Measurements from ENCODE around the gene OR2A5.
"Not testable (repeated sequence)": the region's sequence is repeated elsewhere in the genome, so short reads cannot be mapped to it uniquely, and the experiment has no call there.

OR2A5 gene

DNA sequence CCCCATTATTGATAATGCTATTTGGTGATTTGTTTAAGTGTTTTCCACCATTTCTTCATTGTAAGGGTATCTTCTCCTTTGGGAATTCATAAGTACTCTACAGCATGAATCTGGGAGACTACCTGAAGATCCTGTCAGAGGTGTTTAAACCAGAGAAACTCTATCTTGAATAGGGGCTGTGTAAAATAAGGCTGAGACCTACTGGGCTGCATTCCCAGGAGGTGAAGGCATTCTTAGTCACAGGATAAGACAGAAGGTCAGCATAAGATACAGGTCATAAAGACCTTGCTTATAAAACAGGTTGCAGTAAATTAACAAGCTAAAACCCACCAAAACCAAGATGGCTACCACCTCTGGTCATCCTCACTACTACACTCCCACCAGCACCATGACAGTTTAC lies 13.4 kb upstream of the OR2A5 start:
- DNase-seq (ENCODE audit: low spot score), result no peak

DNA sequence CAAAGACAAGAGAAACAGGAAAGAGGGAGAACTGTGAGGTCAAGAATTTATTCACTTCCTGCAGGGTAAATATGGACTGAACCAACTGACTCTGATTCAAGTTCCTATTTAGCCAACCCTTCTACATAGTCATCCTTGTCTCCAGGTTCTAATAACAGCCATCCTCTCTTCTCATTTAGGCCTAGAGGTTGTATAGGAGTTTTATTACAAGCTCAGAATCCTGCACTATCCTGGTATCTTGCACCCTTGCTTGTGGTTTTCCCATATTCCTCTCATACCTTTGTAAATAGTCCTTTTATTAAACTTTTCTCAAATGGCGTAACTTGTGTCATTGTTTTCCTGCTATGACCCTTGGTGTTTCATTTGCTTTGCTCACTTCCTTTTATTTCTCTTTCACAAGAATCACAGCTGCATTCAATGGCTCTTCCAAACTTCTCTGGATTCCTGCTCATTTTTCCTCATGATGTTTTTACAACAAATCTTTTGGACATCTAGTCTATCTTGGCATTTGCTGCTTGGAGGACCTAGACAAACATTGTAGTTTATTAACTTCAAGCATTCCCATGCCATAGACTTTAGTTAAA lies 12.4 kb upstream of the OR2A5 start:
- no peak for DNase-seq (ENCODE audit: low spot score)

DNA sequence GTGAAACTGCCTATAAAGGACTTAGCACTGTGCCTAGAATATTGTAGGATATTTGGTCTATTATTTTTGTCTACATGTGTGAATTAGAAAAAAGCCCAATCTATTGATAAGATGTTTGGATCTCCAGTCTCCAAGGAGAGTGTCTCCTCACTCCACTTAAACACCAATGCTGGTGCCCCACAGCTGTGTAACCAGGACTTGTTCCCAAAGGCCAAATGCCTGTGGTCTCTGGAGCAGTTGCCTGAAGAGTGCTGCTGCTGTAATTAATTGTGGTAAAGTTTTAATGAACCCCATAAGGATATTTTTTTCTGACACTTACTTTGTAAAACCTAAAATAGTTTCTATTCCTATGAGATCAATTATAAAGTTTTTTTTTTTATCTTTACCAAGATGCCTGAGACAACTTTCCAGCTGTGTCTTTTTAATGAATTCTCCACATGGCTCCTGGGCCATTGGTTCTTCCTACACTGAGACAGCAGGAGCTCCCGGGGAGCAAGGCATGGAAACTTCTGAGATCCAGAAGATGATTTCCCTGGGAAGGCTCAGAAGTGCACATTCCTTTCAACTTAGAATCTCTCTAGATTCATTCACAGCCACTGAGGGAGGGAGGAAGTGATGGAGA lies 11.2 kb upstream of the OR2A5 start:
- DNase-seq (ENCODE audit: low spot score), result no peak

DNA sequence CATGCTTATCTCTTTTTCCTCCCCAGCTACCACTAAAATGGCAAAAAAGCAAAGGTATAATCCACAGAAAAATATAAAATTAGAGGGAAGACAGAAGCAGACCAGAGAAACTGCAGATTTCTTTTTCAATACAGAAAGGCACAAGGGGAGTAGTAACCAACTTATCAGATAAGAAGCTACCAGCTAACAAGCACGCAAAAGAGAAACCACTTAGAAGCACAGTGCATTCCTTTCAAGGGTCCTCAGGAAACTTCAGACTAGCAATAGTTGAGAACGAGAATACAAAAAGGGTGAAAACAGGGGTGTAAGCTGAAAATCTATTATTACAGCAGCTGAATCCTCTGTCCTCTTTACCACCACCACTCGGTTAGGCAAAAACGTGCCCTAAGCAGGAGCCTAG lies 9.9 kb upstream of the OR2A5 start:
- DNase-seq (ENCODE audit: low spot score), result no peak

DNA sequence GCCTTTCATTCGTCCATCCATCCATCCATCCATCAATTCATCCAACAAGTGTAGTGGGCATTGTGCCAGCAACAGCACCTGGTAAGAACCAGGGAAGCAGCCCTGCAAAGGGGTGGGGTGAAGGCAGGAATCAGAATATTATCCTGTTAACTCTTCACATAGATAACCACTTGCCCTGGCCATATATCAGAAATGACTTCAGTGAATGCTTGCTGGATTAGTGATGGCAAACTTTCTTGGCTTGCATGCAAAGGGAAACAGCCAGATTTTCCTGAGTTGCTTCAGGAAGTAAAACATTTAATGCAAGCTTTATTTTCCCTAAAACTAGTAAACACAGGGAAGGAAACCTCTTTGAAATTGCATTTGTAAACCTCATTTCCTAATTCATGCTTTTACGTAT lies 743 bp downstream of the OR2A5 start:
- DNase-seq (ENCODE audit: low spot score), result no peak

DNA sequence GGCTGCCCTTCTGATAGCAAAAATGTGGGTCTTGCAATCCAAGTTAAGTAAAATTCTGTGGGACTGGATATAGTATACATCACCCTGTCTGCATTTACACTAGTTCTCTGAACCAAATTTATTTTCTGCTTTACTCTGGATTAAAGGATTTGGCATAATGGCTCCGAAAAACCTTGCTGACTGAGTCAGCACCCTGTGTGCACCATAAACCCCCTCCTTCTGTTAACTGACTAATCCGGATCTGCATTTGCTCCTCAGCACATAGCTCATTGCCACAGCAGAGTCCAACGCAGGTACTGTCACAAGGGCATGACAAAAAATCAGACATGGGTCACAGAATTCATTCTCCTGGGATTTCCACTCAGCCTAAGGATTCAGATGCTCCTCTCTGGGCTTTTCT lies 1.3 kb downstream of the OR2A5 start:
- DNase-seq (ENCODE audit: low spot score), result no peak

DNA sequence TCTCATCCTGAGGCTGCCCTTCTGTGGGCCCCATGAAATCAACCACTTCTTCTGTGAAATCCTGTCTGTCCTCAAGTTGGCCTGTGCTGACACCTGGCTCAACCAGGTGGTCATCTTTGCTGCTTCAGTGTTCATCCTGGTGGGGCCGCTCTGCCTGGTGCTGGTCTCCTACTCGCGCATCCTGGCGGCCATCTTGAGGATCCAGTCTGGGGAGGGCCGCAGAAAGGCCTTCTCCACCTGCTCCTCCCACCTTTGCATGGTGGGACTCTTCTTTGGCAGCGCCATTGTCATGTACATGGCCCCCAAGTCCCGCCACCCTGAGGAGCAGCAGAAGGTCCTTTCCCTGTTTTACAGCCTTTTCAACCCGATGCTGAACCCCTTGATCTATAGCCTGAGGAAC lies 2.1 kb downstream of the OR2A5 start:
- not testable (repeated sequence) for DNase-seq (ENCODE audit: low spot score)

DNA sequence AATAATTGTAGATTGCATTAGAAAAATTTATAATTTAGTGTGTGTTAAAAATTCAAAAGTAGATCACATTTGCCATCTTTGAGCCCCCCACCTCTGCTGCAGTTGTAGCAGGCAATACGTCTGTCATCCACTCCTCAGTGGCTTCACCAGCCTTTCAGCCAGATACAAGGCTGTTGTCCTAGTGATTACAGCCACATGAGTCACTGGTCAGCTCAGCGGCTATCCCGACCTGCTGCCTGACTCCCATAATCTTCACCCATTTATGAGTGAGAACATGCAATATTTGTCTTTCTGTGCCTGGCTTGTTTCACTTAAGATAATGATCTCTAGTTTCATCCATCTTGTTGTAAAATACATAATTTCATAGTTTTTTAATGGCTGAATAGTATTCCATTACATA lies 9.2 kb downstream of the OR2A5 start:
- no peak for DNase-seq (ENCODE audit: low spot score)

DNA sequence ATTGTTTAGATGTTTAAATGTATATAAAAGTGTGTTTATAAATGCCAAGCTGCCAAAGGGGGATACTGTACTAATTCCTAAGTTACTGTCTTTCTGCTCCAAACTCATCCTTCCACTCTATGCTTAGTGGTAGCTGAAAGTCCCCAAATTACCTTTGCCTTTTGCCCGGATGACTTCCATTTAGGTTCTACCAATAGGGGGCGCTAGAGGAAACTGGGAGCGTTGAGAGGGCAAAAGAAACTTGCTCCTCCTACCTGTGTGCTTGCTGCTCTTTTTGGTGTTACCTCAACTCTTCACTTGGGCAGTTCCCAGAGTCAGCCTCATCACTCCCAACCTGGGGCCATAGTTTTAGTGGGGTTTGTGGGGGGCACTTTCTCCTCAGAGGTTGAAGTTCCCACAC lies 15.0 kb downstream of the OR2A5 start:
- no peak for DNase-seq (ENCODE audit: low spot score)

DNA sequence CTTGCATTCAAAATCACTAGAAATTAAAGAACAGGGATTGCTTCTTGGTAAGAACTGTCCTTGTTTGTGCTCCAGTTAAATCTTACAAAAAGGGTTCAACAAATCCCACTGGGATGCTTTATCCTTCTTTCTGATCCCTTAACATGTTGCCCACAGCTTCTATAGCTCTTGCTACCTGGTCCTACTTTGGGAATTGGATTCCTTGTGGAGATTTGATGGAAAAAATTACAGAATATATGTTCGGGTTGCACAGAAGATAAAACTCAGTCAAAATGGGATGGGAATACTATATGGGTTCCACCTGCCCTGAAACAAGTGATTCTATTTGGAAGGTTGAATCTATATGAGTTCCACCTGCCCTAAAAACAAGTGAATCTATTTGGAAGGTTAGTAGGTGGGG lies 20.8 kb downstream of the OR2A5 start, which contains the start of gene OR2A25:
Gene OR2A25, plus strand, starts transcription at position 301 of the 400 bp plus-strand sequence. CDS start 4,409 bp downstream, outside the sequence.
- no peak for DNase-seq (ENCODE audit: low spot score)

DNA sequence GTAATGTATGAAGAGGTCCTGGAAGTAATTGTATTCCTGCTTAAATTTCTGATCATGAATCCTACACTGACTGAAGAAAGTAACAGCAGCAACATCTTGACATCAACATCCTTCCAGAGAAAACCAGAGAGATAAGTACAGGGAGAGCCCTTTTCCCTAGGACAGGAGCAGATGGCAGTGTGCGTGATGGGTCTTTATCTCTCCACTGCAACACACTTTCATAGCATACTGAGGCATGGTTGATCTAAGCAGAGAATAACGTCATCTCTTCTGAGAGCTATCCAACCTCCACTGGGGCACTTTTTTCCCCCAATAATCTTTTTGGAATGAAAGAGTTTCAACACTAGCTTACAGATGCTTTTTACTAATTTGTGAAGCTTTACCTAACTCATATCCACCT lies 21.2 kb downstream of the OR2A5 start:
- no peak for DNase-seq (ENCODE audit: low spot score)

DNA sequence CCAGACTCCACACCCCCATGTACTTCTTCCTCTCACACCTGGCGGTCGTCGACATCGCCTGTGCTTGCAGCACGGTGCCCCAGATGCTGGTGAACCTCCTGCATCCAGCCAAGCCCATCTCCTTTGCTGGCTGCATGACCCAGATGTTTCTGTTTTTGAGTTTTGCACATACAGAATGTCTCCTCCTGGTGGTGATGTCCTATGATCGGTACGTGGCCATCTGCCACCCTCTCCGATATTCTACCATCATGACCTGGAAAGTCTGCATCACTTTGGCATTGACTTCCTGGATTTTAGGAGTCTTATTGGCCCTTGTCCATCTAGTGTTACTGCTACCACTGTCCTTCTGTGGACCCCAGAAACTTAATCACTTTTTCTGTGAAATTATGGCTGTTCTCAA lies 25.6 kb downstream of the OR2A5 start:
- no peak for DNase-seq (ENCODE audit: low spot score)

DNA sequence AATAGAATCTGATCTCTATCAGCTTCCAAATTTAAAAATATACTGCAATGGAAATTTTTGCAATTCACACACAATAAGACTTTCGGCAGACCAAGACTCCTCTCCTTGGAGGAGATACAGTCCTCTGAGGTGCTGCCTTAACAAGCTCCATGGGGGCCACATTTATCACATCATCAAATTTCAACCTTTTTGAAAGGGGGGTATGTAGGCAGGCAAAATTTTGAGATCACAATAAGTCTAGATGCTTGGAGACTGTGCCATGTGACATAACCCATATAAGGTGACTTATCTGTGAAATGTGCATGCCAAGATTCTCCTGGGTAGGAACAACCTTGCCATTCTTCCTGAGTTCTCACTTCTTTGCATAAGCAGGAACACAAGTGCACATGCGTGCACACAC lies 37.2 kb downstream of the OR2A5 start, which contains the start of gene OR2A12:
Gene OR2A12, plus strand, starts transcription at position 301 of the 400 bp plus-strand sequence. CDS start 8,830 bp downstream, outside the sequence.
- no peak for DNase-seq (ENCODE audit: low spot score)

DNA sequence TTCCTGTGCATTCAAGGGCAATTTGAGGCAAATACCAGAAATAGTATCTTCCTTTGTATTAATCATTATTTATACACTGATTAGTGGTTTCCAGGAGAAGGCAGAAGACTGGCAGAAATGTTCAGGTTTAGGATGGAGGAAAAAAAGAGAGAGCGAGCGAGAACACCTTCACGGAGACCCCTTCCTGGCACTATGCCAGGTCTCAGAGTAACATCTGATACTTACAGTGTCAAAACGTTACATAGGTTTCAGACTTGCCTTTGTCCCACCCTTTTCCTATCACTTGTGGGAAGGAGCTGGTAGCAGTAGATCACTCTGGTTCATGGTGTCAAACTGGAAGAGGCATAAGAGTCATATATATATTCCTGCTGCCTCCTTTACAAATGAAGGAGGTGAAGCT lies 38.0 kb downstream of the OR2A5 start:
- DNase-seq (ENCODE audit: low spot score), result no peak

DNA sequence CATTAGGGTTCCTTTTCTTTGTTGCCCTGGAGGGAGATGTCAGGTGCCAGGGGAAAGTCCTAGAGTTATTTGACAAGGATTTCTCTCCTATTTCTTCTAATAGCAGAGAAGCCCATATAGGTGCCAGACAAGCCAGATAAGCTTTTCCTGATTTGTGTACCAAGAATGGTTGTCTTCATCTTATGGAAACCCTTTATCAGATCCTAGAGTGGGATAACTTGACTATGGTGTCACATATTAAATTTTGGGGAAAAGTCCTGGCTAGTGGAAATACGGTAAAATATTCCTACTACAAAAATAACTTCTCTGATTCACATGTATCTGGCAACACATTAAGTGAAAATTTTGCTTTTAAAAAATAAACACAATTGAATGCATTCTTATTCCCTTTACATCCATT lies 38.5 kb downstream of the OR2A5 start:
- no peak for DNase-seq (ENCODE audit: low spot score)

DNA sequence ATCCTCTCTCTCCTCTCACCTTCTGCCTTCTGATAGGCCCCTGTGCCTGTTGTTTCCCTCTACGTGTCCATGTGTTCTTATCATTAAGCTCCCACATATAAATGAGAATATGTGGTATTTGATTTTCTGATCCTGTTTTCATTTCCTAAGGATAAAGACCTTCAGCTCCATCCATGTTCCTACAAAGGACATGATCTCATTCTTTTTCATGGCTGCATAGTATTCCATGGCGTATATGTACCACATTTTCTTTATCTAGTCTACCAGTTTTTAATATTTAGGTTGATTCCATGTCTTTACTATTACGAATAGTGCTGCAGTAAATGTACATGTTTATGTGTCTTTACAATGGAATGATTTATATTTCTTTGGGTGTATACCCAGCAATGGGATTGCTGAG lies 41.9 kb downstream of the OR2A5 start:
- no peak for DNase-seq (ENCODE audit: low spot score)

DNA sequence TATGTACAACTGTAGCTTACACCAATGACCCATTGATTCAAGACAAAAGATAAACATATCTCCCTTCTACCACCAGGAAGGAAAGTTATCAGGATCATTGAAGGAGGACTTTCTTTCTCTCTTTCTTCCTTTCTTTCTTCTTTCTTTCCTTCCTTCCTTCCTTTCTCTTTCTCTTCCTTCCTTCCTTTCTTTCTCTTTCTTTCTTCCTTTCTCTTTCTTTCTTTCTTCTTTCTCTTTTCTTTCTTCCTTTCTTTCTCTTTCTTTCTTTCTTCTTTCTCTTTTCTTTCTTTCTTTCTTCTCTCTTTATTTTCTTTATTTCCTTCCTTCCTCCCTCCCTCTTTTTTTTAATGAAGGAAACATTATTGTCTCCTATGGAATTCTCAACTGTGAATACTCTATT lies 50.0 kb downstream of the OR2A5 start:
- DNase-seq (ENCODE audit: low spot score), result no peak

DNA sequence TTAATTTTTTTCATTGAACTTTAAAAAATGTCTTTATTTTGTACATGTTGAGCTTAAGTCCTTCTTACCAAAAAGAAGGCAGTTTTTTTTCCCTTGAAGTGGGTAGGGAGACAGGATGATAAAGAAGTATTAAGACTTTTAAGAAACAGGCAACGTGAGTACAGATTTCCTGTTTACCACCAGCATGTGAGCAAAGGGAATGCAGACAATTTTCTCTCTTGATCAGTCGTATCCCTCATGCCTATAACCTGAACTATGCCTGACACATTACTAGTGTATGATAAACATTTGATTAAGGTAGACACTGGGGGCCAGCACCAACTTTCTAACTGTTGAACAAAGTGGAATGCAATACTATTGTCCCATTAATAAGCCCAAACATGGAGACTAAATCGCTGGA lies 51.9 kb downstream of the OR2A5 start:
- DNase-seq (ENCODE audit: low spot score), result no peak

DNA sequence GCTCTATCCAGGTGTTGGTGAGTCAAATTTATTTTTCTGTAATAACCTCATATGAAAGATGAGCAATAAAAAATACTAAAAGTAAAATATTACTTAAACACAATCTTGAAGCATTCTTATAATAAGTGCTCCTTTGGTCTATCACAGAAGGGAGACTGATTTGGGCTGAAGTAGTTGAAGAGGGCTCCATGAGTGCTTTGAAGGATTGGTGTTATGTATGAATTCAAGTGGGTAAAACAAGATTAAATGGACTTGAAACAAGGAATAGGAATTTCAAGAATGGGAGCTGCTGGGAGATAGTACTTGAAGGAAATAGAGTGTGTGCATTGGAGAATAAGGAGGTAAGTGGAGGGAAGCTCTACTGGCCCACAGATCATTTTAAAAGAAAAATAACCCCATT lies 53.3 kb downstream of the OR2A5 start:
- DNase-seq (ENCODE audit: low spot score), result no peak

DNA sequence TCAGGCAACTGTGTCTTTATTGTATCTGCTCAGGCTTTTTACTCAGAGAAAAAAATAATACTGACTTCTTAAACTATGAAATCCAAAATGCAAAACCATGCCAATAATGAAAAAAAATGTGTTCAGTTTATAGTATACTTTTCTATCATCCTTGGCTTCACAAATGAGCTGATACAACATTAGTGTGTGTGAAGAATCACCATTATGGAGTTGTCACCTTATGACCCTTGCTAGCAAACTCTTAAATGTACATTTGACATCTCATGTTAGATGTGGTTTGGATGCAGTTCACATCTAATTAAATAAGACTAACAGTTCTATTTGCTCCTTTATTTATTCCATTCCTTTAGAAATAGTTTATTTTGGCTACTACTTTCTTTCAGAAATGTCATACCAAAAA lies 56.5 kb downstream of the OR2A5 start:
- DNase-seq (ENCODE audit: low spot score), result no peak

All from cerebellar cortex (tissue), 1 donor.